Measurements from ENCODE around the gene ARL14EPL. TPM values are rescaled to one million over a fixed set of nuclear protein-coding genes. Genes with fewer than 3 reads are reported as not detected.

The ARL14EPL gene
- total RNA-seq, 1 donor from 2014 or later: not detected

DNA sequence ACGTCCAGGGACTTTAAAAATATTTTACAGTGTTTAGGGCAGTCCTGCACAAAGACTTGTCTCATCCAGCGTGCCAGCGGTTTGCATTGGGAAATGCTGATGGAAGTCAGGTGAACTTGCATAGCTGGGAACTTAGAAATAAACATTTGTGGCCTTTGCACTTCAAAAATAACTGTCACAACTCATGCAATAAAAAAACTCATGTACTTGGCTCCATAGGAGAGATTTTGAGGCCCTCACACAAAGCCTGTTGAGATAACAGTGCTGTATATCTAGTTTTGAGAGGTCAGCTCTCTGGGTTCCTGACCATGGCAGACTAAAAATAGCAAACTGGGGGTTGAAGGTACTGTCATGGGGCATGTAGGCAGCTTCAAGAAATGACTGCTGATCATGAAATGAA is 58.0 kb downstream of the ARL14EPL start:
- H2AFZ ChIP-seq (ENCODE audit: low read depth, low read length): no peak overlapping the region
- Mint-ChIP-seq H3K4me1 (ENCODE audit: low read depth, unreplicated experiment) (peaks cover 7% of the 10 kb centered on the region), H3K27me3 (ENCODE audit: low read depth, unreplicated experiment) (no peaks in the 10 kb centered on the region), H3K27ac (ENCODE audit: unreplicated experiment) (no peak overlapping the region), H3K36me3 (ENCODE audit: low read depth, unreplicated experiment) (peaks cover 5% of the 10 kb centered on the region), H3K4me3 (ENCODE audit: unreplicated experiment) (no peak overlapping the region), H3K9me3 (ENCODE audit: unreplicated experiment) (no peaks in the 10 kb centered on the region)
- H3K36me3 ChIP-seq (ENCODE audit: insufficient read depth, low read length): peaks cover 15% of the 10 kb centered on the region
- no peak overlapping the region for H3K4me3 ChIP-seq (ENCODE audit: insufficient read depth, low read depth, low read length)
- FAIRE-seq (no peak), DNase-seq (ENCODE audit: low read depth) (no peak)
- TF ChIP-seq EZH2 (IDR thresholded peaks at IDR 0.05; ENCODE audit: insufficient read depth, low read length): no peak
- TF ChIP-seq, protein P1, sequence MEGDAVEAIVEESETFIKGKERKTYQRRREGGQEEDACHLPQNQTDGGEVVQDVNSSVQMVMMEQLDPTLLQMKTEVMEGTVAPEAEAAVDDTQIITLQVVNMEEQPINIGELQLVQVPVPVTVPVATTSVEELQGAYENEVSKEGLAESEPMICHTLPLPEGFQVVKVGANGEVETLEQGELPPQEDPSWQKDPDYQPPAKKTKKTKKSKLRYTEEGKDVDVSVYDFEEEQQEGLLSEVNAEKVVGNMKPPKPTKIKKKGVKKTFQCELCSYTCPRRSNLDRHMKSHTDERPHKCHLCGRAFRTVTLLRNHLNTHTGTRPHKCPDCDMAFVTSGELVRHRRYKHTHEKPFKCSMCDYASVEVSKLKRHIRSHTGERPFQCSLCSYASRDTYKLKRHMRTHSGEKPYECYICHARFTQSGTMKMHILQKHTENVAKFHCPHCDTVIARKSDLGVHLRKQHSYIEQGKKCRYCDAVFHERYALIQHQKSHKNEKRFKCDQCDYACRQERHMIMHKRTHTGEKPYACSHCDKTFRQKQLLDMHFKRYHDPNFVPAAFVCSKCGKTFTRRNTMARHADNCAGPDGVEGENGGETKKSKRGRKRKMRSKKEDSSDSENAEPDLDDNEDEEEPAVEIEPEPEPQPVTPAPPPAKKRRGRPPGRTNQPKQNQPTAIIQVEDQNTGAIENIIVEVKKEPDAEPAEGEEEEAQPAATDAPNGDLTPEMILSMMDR (IDR thresholded peaks at IDR 0.05; ENCODE audit: insufficient read depth, low read depth, low read length): no peak
- H3K9me3 ChIP-seq (ENCODE audit: insufficient read depth, low read depth, low read length): no peaks in the 10 kb centered on the region
- H3K4me2 ChIP-seq (ENCODE audit: low read length): no peak overlapping the region
- H3K27ac ChIP-seq (ENCODE audit: low read depth, low read length): no peak overlapping the region
- no peaks in the 10 kb centered on the region for H3K27me3 ChIP-seq (ENCODE audit: insufficient read depth, low read length)
- H3K79me2 ChIP-seq (ENCODE audit: insufficient read depth, low read length): peaks cover 16% of the 10 kb centered on the region
- no peaks in the 10 kb centered on the region for H4K20me1 ChIP-seq (ENCODE audit: insufficient read depth, low read length)
- no peaks in the 10 kb centered on the region for H3K4me1 ChIP-seq (ENCODE audit: insufficient read depth, low read length)
- H3K9ac ChIP-seq (ENCODE audit: low read length): no peak overlapping the region

DNA sequence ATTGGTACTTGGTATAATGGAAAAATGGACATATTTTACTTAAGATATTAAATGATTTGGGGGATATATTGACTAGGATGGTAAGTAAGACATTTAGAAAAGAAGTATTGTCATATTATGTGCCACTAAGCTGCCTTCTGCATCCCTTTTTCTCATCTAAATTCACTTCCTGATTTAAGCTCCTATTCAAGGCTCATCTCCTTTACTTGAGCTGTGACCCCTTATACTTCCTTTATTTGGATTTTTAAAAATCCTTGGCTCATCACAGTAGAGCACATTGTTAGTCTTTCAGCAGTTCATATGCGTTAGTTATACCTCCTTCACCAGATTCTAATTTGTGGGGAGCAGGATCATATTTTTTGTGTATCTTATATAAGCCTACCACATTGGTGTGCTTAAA is 59.1 kb downstream of the ARL14EPL start:
- Histone ChIP-seq H4K20me1 (ENCODE audit: insufficient read depth, low read length) (no peaks in the 10 kb centered on the region), H3K36me3 (ENCODE audit: insufficient read depth, low read length) (peaks cover 15% of the 10 kb centered on the region), H3K9me3 (ENCODE audit: insufficient read depth, low read depth, low read length) (no peaks in the 10 kb centered on the region), H3K27me3 (ENCODE audit: insufficient read depth, low read length) (no peaks in the 10 kb centered on the region), H3K9ac (ENCODE audit: low read length) (no peak overlapping the region), H3K4me1 (ENCODE audit: insufficient read depth, low read length) (no peaks in the 10 kb centered on the region), H3K4me3 (ENCODE audit: insufficient read depth, low read depth, low read length) (no peak overlapping the region), H3K4me2 (ENCODE audit: low read length) (no peak overlapping the region), H2AFZ (ENCODE audit: low read depth, low read length) (no peak overlapping the region), H3K79me2 (ENCODE audit: insufficient read depth, low read length) (peaks cover 8% of the 10 kb centered on the region), H3K27ac (ENCODE audit: low read depth, low read length) (no peak overlapping the region)
- TF ChIP-seq, protein P1 (IDR thresholded peaks at IDR 0.05; ENCODE audit: insufficient read depth, low read depth, low read length): no peak
- no peak for TF ChIP-seq EZH2 (IDR thresholded peaks at IDR 0.05; ENCODE audit: insufficient read depth, low read length)
- Mint-ChIP-seq H3K27me3 (ENCODE audit: low read depth, unreplicated experiment) (no peaks in the 10 kb centered on the region), H3K9me3 (ENCODE audit: unreplicated experiment) (no peaks in the 10 kb centered on the region), H3K36me3 (ENCODE audit: low read depth, unreplicated experiment) (peaks cover 5% of the 10 kb centered on the region), H3K4me3 (ENCODE audit: unreplicated experiment) (no peak overlapping the region), H3K4me1 (ENCODE audit: low read depth, unreplicated experiment) (peaks cover 7% of the 10 kb centered on the region), H3K27ac (ENCODE audit: unreplicated experiment) (no peak overlapping the region)
- FAIRE-seq: no peak
- no peak for DNase-seq (ENCODE audit: low read depth)

DNA sequence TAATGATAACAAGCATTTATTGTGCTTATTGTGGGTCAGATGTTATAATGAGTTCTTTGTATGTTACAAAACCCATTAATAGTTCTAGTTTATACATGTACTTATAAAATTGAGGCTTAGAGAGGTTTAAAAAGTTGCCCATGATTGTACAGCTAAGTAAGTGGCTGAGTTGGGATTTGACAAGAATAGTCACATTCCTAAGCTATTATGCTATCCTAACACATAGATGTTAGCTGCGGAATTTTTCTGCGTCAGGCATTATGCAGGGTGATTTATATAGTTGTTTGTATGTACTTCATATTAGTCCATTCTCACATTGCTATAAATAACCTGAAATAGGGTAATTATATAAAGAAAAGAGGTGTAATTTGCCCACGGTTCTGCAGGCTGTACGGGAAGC is 65.0 kb downstream of the ARL14EPL start:
- Histone ChIP-seq H4K20me1 (ENCODE audit: insufficient read depth, low read length) (no peaks in the 10 kb centered on the region), H3K36me3 (ENCODE audit: insufficient read depth, low read length) (peaks cover 8% of the 10 kb centered on the region), H3K9ac (ENCODE audit: low read length) (no peak overlapping the region), H3K27ac (ENCODE audit: low read depth, low read length) (no peak overlapping the region), H3K27me3 (ENCODE audit: insufficient read depth, low read length) (no peaks in the 10 kb centered on the region), H3K79me2 (ENCODE audit: insufficient read depth, low read length) (no peaks in the 10 kb centered on the region), H3K4me1 (ENCODE audit: insufficient read depth, low read length) (no peaks in the 10 kb centered on the region), H3K4me3 (ENCODE audit: insufficient read depth, low read depth, low read length) (no peak overlapping the region), H3K4me2 (ENCODE audit: low read length) (no peak overlapping the region), H2AFZ (ENCODE audit: low read depth, low read length) (no peak overlapping the region), H3K9me3 (ENCODE audit: insufficient read depth, low read depth, low read length) (no peaks in the 10 kb centered on the region)
- TF ChIP-seq, protein P1 (IDR thresholded peaks at IDR 0.05; ENCODE audit: insufficient read depth, low read depth, low read length): no peak
- TF ChIP-seq EZH2 (IDR thresholded peaks at IDR 0.05; ENCODE audit: insufficient read depth, low read length): no peak
- Mint-ChIP-seq H3K36me3 (ENCODE audit: low read depth, unreplicated experiment) (peaks cover 18% of the 10 kb centered on the region), H3K4me1 (ENCODE audit: low read depth, unreplicated experiment) (peaks cover 2% of the 10 kb centered on the region), H3K27me3 (ENCODE audit: low read depth, unreplicated experiment) (no peaks in the 10 kb centered on the region), H3K27ac (ENCODE audit: unreplicated experiment) (no peak overlapping the region), H3K4me3 (ENCODE audit: unreplicated experiment) (no peak overlapping the region), H3K9me3 (ENCODE audit: unreplicated experiment) (peaks cover 8% of the 10 kb centered on the region)
- DNase-seq (ENCODE audit: low read depth): peak; percentile 45
- no peak for FAIRE-seq
